ENCODE results near the gene ZIC4. TPM values are rescaled to one million over a fixed set of nuclear protein-coding genes. Genes with fewer than 3 reads are reported as not detected.

Gene ZIC4
- total RNA-seq, 1 donor from 2014 or later: 40.2 TPM

- peaks cover 21% of the 10 kb centered on the region for H3K4me1 Mint-ChIP-seq (ENCODE audit: unreplicated experiment)
- peaks cover 96% of the 10 kb centered on the region for H3K27me3 Mint-ChIP-seq
- peak overlapping the region; percentile 17 for H3K4me3 Mint-ChIP-seq
- no peak overlapping the region for H3K27ac Mint-ChIP-seq
- no peaks in the 10 kb centered on the region for H3K9me3 Mint-ChIP-seq
- no peak for DNase-seq (ENCODE audit: extremely low spot score, unreplicated experiment)
- TF ChIP-seq CTCF (conservative IDR thresholded peaks at IDR 0.05): no peak
- no peaks in the 10 kb centered on the region for H3K36me3 Mint-ChIP-seq
These were observed 41.6 kb downstream of the ZIC4 start for GRCh38 chr3:147364771-147365170.

- Mint-ChIP-seq H3K27ac (peak overlapping the region; percentile 81), H3K4me3 (peak overlapping the region; percentile 76), H3K4me1 (ENCODE audit: unreplicated experiment) (peaks cover 32% of the 10 kb centered on the region), H3K36me3 (peaks cover 5% of the 10 kb centered on the region), H3K9me3 (no peaks in the 10 kb centered on the region), H3K27me3 (peaks cover 98% of the 10 kb centered on the region)
- DNase-seq (ENCODE audit: extremely low spot score, unreplicated experiment): no peak
- peak; percentile 88 for TF ChIP-seq CTCF (conservative IDR thresholded peaks at IDR 0.05)
These were observed 44.6 kb downstream of the ZIC4 start for GRCh38 chr3:147361454-147362420.

- H3K4me1 Mint-ChIP-seq (ENCODE audit: unreplicated experiment): peaks cover 34% of the 10 kb centered on the region
- peak overlapping the region; percentile 76 for H3K4me3 Mint-ChIP-seq
- no peak for DNase-seq (ENCODE audit: extremely low spot score, unreplicated experiment)
- H3K27me3 Mint-ChIP-seq: peaks cover 100% of the 10 kb centered on the region
- H3K36me3 Mint-ChIP-seq: peaks cover 5% of the 10 kb centered on the region
- no peak for TF ChIP-seq CTCF (conservative IDR thresholded peaks at IDR 0.05)
- H3K27ac Mint-ChIP-seq: peak overlapping the region; percentile 81
- H3K9me3 Mint-ChIP-seq: no peaks in the 10 kb centered on the region
These were observed 45.5 kb downstream of the ZIC4 start for GRCh38 chr3:147360646-147361453.

- H3K4me3 Mint-ChIP-seq: peak overlapping the region; percentile 45
- no peak overlapping the region for H3K27ac Mint-ChIP-seq
- DNase-seq (ENCODE audit: extremely low spot score, unreplicated experiment): no peak
- H3K9me3 Mint-ChIP-seq: no peaks in the 10 kb centered on the region
- peaks cover 38% of the 10 kb centered on the region for H3K4me1 Mint-ChIP-seq (ENCODE audit: unreplicated experiment)
- no peak for TF ChIP-seq CTCF (conservative IDR thresholded peaks at IDR 0.05)
- peaks cover 99% of the 10 kb centered on the region for H3K27me3 Mint-ChIP-seq
- H3K36me3 Mint-ChIP-seq: peaks cover 5% of the 10 kb centered on the region
These were observed 46.3 kb downstream of the ZIC4 start for GRCh38 chr3:147360051-147360439.

GRCh38 chr3:147359177-147360050 lies 46.9 kb downstream of the ZIC4 start:
- H3K4me3 Mint-ChIP-seq: peak overlapping the region; percentile 45

More at GRCh38 chr3:147359177-147360050, 46.9 kb downstream of the ZIC4 start:
- DNase-seq (ENCODE audit: extremely low spot score, unreplicated experiment): no peak
- TF ChIP-seq CTCF (conservative IDR thresholded peaks at IDR 0.05): no peak
- Mint-ChIP-seq H3K36me3 (peaks cover 5% of the 10 kb centered on the region), H3K27me3 (peaks cover 99% of the 10 kb centered on the region), H3K27ac (no peak overlapping the region), H3K9me3 (no peaks in the 10 kb centered on the region), H3K4me1 (ENCODE audit: unreplicated experiment) (peaks cover 39% of the 10 kb centered on the region)
